Activated naive CD8-positive, alpha-beta T cell treated with anti-CD3 and anti-CD28 coated beads, Interleukin-2, amount 50 U/mL, for 24 hours (primary cell): ENCODE measurements around the gene MASP2.
"Not testable (repeated sequence)": the region's sequence is repeated elsewhere in the genome, so short reads cannot be mapped to it uniquely, and the experiment has no call there.

ENCODE experiments used
- ATAC-seq: fragments of 150-1000 bp; cut with Tn5 transposase; one replicate; pipeline ENCODE4 v1.10.0; 2021
- DNase-seq: peaks from one replicate; pipeline ENCODE4 v3.0.0; 2021
- H3K27ac Mint-ChIP-seq: one replicate; pipeline ENCODE4 v1.8.0; 2021; ENCODE audit warnings: mild to moderate bottlenecking, mixed read lengths
- H3K27me3 Mint-ChIP-seq: one replicate; pipeline ENCODE4 v1.8.0; 2021; ENCODE audit warnings: mixed read lengths
- H3K36me3 Mint-ChIP-seq: one replicate; pipeline ENCODE4 v1.8.0; 2021; ENCODE audit warnings: low read depth, mixed read lengths
- H3K4me1 Mint-ChIP-seq: one replicate; pipeline ENCODE4 v1.8.0; 2021; ENCODE audit warnings: mixed read lengths
- H3K4me3 Mint-ChIP-seq: one replicate; pipeline ENCODE4 v1.8.0; 2021; ENCODE audit warnings: mild to moderate bottlenecking, moderate library complexity, mixed read lengths
- H3K9me3 Mint-ChIP-seq: one replicate; pipeline ENCODE4 v1.8.0; 2021; ENCODE audit warnings: mixed read lengths

MASP2 gene

GRCh38 chr1:11051781-11052511 is 4.9 kb upstream of the MASP2 start:
- peaks cover 5% of the 10 kb centered on the region for H3K36me3 Mint-ChIP-seq
- no peak for DNase-seq
- H3K4me3 Mint-ChIP-seq: no peak overlapping the region
- H3K4me1 Mint-ChIP-seq: peaks cover 5% of the 10 kb centered on the region
- no peak for ATAC-seq
- no peak overlapping the region for H3K27ac Mint-ChIP-seq
- no peaks in the 10 kb centered on the region for H3K27me3 Mint-ChIP-seq
- H3K9me3 Mint-ChIP-seq: no peaks in the 10 kb centered on the region

- not testable (repeated sequence) for ATAC-seq, DNase-seq, H3K27ac Mint-ChIP-seq, H3K4me1 Mint-ChIP-seq, H3K9me3 Mint-ChIP-seq, H3K4me3 Mint-ChIP-seq, H3K27me3 Mint-ChIP-seq, H3K36me3 Mint-ChIP-seq
These were observed 4.1 kb upstream of the MASP2 start for GRCh38 chr1:11051121-11051520.

- Mint-ChIP-seq H3K36me3 (no peaks in the 10 kb centered on the region), H3K27me3 (no peaks in the 10 kb centered on the region), H3K4me1 (no peaks in the 10 kb centered on the region), H3K9me3 (no peaks in the 10 kb centered on the region), H3K27ac (no peak overlapping the region), H3K4me3 (no peak overlapping the region)
- DNase-seq (no peak), ATAC-seq (no peak)
These were observed 821 bp downstream of the MASP2 start for GRCh38 chr1:11046270-11046566.

- Mint-ChIP-seq H3K9me3 (no peaks in the 10 kb centered on the region), H3K27me3 (no peaks in the 10 kb centered on the region), H3K4me3 (no peak overlapping the region)
These were observed 1.4 kb downstream of the MASP2 start for GRCh38 chr1:11045428-11046269.

GRCh38 chr1:11044849-11045427 is 2.1 kb downstream of the MASP2 start:
- no peaks in the 10 kb centered on the region for H3K9me3 Mint-ChIP-seq
- H3K27me3 Mint-ChIP-seq: no peaks in the 10 kb centered on the region
- H3K4me3 Mint-ChIP-seq: no peak overlapping the region
- ATAC-seq (no peak), DNase-seq (no peak)
- no peaks in the 10 kb centered on the region for H3K36me3 Mint-ChIP-seq
- no peaks in the 10 kb centered on the region for H3K4me1 Mint-ChIP-seq
- no peak overlapping the region for H3K27ac Mint-ChIP-seq

More at GRCh38 chr1:11045428-11046269, 1.4 kb downstream of the MASP2 start:
- no peak overlapping the region for H3K27ac Mint-ChIP-seq
- H3K4me1 Mint-ChIP-seq: no peaks in the 10 kb centered on the region
- no peaks in the 10 kb centered on the region for H3K36me3 Mint-ChIP-seq
- DNase-seq: no peak
- ATAC-seq: no peak

- Mint-ChIP-seq H3K27ac (no peak overlapping the region), H3K27me3 (no peaks in the 10 kb centered on the region), H3K4me3 (no peak overlapping the region), H3K4me1 (no peaks in the 10 kb centered on the region), H3K9me3 (no peaks in the 10 kb centered on the region), H3K36me3 (no peaks in the 10 kb centered on the region)
- ATAC-seq: no peak
- no peak for DNase-seq
These were observed 2.8 kb downstream of the MASP2 start for GRCh38 chr1:11044086-11044848.

- H3K27me3 Mint-ChIP-seq: no peaks in the 10 kb centered on the region
- ATAC-seq: no peak
- DNase-seq: no peak
These were observed 3.8 kb downstream of the MASP2 start for GRCh38 chr1:11042995-11043874.

GRCh38 chr1:11042065-11042464 is 5.0 kb downstream of the MASP2 start:
- Mint-ChIP-seq H3K4me1 (peaks cover 6% of the 10 kb centered on the region), H3K9me3 (no peaks in the 10 kb centered on the region), H3K36me3 (no peaks in the 10 kb centered on the region), H3K4me3 (no peak overlapping the region), H3K27ac (no peak overlapping the region), H3K27me3 (no peaks in the 10 kb centered on the region)
- no peak for ATAC-seq
- no peak for DNase-seq

More at GRCh38 chr1:11042995-11043874, 3.8 kb downstream of the MASP2 start:
- no peaks in the 10 kb centered on the region for H3K36me3 Mint-ChIP-seq
- H3K9me3 Mint-ChIP-seq: no peaks in the 10 kb centered on the region
- H3K4me1 Mint-ChIP-seq: no peaks in the 10 kb centered on the region
- no peak overlapping the region for H3K27ac Mint-ChIP-seq
- H3K4me3 Mint-ChIP-seq: no peak overlapping the region

GRCh38 chr1:11041048-11041447 is 6.0 kb downstream of the MASP2 start:
- no peak overlapping the region for H3K4me3 Mint-ChIP-seq
- no peak for ATAC-seq
- H3K4me1 Mint-ChIP-seq: peaks cover 6% of the 10 kb centered on the region
- no peaks in the 10 kb centered on the region for H3K9me3 Mint-ChIP-seq
- H3K27ac Mint-ChIP-seq: no peak overlapping the region
- H3K27me3 Mint-ChIP-seq: no peaks in the 10 kb centered on the region
- H3K36me3 Mint-ChIP-seq: no peaks in the 10 kb centered on the region
- DNase-seq: no peak

GRCh38 chr1:11040105-11040429 is 7.0 kb downstream of the MASP2 start:
- not testable (repeated sequence) for ATAC-seq, H3K4me1 Mint-ChIP-seq, H3K4me3 Mint-ChIP-seq, H3K27me3 Mint-ChIP-seq, H3K9me3 Mint-ChIP-seq, H3K36me3 Mint-ChIP-seq, H3K27ac Mint-ChIP-seq, DNase-seq

GRCh38 chr1:11039351-11040104 is 7.5 kb downstream of the MASP2 start:
- Mint-ChIP-seq H3K4me1 (peaks cover 6% of the 10 kb centered on the region), H3K9me3 (no peaks in the 10 kb centered on the region), H3K27me3 (no peaks in the 10 kb centered on the region)

GRCh38 chr1:11037740-11038182 is 9.3 kb downstream of the MASP2 start:
- Mint-ChIP-seq H3K36me3 (no peaks in the 10 kb centered on the region), H3K27me3 (no peaks in the 10 kb centered on the region), H3K4me1 (peaks cover 6% of the 10 kb centered on the region), H3K27ac (no peak overlapping the region), H3K4me3 (no peak overlapping the region), H3K9me3 (no peaks in the 10 kb centered on the region)
- DNase-seq (peak; percentile 90), ATAC-seq (peak; percentile 92)

More at GRCh38 chr1:11039351-11040104, 7.5 kb downstream of the MASP2 start:
- no peak overlapping the region for H3K27ac Mint-ChIP-seq
- ATAC-seq: no peak
- H3K4me3 Mint-ChIP-seq: no peak overlapping the region
- H3K36me3 Mint-ChIP-seq: no peaks in the 10 kb centered on the region
- no peak for DNase-seq

- not testable (repeated sequence) for H3K27ac Mint-ChIP-seq, ATAC-seq, H3K4me1 Mint-ChIP-seq
These were observed 9.9 kb downstream of the MASP2 start for GRCh38 chr1:11037019-11037739.

More at GRCh38 chr1:11037019-11037739, 9.9 kb downstream of the MASP2 start:
- H3K9me3 Mint-ChIP-seq, H3K4me3 Mint-ChIP-seq, H3K36me3 Mint-ChIP-seq, DNase-seq, H3K27me3 Mint-ChIP-seq: not testable (repeated sequence)
